KBM-7 (cell line): ENCODE results near the gene OTULINL.
"Not testable (repeated sequence)": the region's sequence is repeated elsewhere in the genome, so short reads cannot be mapped to it uniquely, and the experiment has no call there.

ENCODE experiments used
- DNase-seq: peaks from one replicate; pipeline ENCODE4 v3.0.0-alpha.2; 2015
- in situ Hi-C: fragments of 300-500 bp; cut with MboI; formaldehyde crosslinking; loops from 2 replicates; pipeline ENCODE4 v1.14.3; 2020; ENCODE audit warnings: low sequenced_read_pairs, low pct_unique_long_range_greater_than_20kb, mixed read lengths

Gene OTULINL

GRCh38 chr5:14581106-14581890 is at the start of gene OTULINL:
TSS of gene OTULINL (plus strand) at chr5:14581792. CDS start at chr5:14581895, 103 bp downstream.
- in situ Hi-C loops = no loop called here
- peak; percentile 71 for DNase-seq

- in situ Hi-C loops = no loop called here
- no peak for DNase-seq
Observed at GRCh38 chr5:14532180-14532579, 49.4 kb upstream of the OTULINL start.

- in situ Hi-C loops = no loop called here
- DNase-seq = no peak
Observed at GRCh38 chr5:14534773-14535172, 46.8 kb upstream of the OTULINL start.

GRCh38 chr5:14545308-14545707 is 36.3 kb upstream of the OTULINL start:
- DNase-seq = peak; percentile 79
- in situ Hi-C loops = no loop called here

GRCh38 chr5:14545862-14546261 is 35.7 kb upstream of the OTULINL start:
- DNase-seq = no peak
- in situ Hi-C loops = no loop called here

GRCh38 chr5:14547666-14548065 is 33.9 kb upstream of the OTULINL start:
- no peak for DNase-seq
- in situ Hi-C loops = no loop called here

- in situ Hi-C loops = no loop called here
- no peak for DNase-seq
Observed at GRCh38 chr5:14551211-14551610, 30.4 kb upstream of the OTULINL start.

GRCh38 chr5:14552017-14552416 is 29.6 kb upstream of the OTULINL start:
- no peak for DNase-seq
- in situ Hi-C loops = no loop called here

GRCh38 chr5:14554288-14554687 is 27.3 kb upstream of the OTULINL start:
- in situ Hi-C loops, DNase-seq: not testable (repeated sequence)

- DNase-seq = no peak
- in situ Hi-C loops = no loop called here
Observed at GRCh38 chr5:14556015-14556414, 25.6 kb upstream of the OTULINL start.

GRCh38 chr5:14557203-14557770 is 24.3 kb upstream of the OTULINL start:
- peak; percentile 21 for DNase-seq
- in situ Hi-C loops = no loop called here

GRCh38 chr5:14557791-14558415 is 23.7 kb upstream of the OTULINL start:
- in situ Hi-C loops = no loop called here
- DNase-seq = peak; percentile 38

- in situ Hi-C loops = no loop called here
Observed at GRCh38 chr5:14560091-14560595, 21.4 kb upstream of the OTULINL start.

GRCh38 chr5:14561741-14562140 is 19.9 kb upstream of the OTULINL start:
- in situ Hi-C loops = no loop called here

More at GRCh38 chr5:14560091-14560595, 21.4 kb upstream of the OTULINL start:
- peak; percentile 85 for DNase-seq

GRCh38 chr5:14568333-14568732 is 13.3 kb upstream of the OTULINL start:
- no peak for DNase-seq
- in situ Hi-C loops = no loop called here

More at GRCh38 chr5:14561741-14562140, 19.9 kb upstream of the OTULINL start:
- DNase-seq = no peak

- no peak for DNase-seq
- in situ Hi-C loops = no loop called here
Observed at GRCh38 chr5:14569948-14570691, 11.5 kb upstream of the OTULINL start.

- DNase-seq = no peak
Observed at GRCh38 chr5:14571901-14572300, 9.7 kb upstream of the OTULINL start.

GRCh38 chr5:14572385-14572784 is 9.2 kb upstream of the OTULINL start:
- in situ Hi-C loops = no loop called here
- DNase-seq = no peak

More at GRCh38 chr5:14571901-14572300, 9.7 kb upstream of the OTULINL start:
- in situ Hi-C loops = no loop called here

GRCh38 chr5:14572836-14573235 is 8.8 kb upstream of the OTULINL start:
- in situ Hi-C loops = no loop called here
- DNase-seq = no peak
